GM12872 (cell line): Measurements from ENCODE around the gene TPPP.

Experiments
- TF ChIP-seq, protein P1 (sequence below): IDR thresholded peaks from 3 replicates; pipeline ENCODE4 v1.5.1; 2011; ENCODE audit warnings: low read depth, mild to moderate bottlenecking, low read length, moderate library complexity; ENCODE audit not compliant: insufficient read depth

Gene TPPP

DNA sequence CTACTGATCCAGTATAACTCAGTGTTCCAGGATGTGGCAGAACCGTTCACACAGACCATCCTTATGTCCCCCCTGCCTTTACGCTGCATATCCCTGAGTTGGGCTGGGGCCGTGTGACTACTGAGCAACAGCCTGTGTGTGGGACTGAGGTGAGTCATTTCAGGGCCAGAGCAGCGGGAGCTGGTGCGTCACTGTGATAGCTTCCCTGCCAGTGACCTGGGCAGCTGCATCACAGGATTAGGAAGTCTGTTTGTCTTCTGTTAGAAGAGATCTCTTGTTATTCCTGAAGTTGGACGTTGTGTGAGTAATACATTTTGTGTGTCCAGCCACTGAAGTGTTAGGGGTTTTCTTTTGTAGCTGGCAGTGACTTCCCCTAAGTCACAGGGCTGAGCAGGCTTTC, 35.6 kb downstream of the TPPP start:
- TF ChIP-seq, protein P1, sequence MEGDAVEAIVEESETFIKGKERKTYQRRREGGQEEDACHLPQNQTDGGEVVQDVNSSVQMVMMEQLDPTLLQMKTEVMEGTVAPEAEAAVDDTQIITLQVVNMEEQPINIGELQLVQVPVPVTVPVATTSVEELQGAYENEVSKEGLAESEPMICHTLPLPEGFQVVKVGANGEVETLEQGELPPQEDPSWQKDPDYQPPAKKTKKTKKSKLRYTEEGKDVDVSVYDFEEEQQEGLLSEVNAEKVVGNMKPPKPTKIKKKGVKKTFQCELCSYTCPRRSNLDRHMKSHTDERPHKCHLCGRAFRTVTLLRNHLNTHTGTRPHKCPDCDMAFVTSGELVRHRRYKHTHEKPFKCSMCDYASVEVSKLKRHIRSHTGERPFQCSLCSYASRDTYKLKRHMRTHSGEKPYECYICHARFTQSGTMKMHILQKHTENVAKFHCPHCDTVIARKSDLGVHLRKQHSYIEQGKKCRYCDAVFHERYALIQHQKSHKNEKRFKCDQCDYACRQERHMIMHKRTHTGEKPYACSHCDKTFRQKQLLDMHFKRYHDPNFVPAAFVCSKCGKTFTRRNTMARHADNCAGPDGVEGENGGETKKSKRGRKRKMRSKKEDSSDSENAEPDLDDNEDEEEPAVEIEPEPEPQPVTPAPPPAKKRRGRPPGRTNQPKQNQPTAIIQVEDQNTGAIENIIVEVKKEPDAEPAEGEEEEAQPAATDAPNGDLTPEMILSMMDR, result no peak

- TF ChIP-seq, protein P1, result no peak
Observed at GRCh38 chr5:655406-655805, 37.7 kb downstream of the TPPP start.

DNA sequence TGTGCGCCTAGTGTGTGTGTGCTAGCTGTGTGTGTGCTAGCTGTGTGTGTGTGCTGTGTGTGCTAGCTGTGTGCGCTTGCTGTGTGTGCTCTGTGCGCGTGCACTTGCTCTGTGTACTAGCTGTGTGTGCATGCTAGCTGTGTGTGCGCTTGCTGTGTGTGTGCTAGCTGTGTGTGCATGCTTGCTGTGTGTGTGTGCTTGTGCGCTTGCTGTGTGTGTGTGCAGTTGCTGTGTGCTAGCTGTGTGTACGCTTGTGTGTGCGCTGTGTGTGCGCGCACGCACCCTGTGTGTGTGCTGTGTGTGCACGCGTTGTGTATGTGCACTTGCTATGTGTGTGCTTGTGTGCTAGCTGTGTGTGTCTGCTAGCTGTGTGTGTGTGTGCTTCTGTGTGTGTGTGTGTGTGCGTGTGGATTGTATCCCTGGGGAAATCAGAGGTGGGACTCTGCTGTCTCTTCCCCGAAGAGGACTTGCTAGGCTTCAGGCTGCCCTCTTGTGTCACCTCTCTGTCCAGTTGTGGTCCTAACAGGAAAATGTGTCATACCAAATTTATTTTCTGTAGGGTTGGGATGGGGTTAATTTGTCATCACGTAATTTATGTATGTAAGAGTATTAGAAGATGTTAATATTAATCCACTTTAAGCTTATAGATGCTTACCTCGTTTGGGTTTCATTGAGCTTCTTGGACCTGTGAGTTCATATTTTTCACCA, 38.9 kb downstream of the TPPP start:
- TF ChIP-seq, protein P1, result no peak

DNA sequence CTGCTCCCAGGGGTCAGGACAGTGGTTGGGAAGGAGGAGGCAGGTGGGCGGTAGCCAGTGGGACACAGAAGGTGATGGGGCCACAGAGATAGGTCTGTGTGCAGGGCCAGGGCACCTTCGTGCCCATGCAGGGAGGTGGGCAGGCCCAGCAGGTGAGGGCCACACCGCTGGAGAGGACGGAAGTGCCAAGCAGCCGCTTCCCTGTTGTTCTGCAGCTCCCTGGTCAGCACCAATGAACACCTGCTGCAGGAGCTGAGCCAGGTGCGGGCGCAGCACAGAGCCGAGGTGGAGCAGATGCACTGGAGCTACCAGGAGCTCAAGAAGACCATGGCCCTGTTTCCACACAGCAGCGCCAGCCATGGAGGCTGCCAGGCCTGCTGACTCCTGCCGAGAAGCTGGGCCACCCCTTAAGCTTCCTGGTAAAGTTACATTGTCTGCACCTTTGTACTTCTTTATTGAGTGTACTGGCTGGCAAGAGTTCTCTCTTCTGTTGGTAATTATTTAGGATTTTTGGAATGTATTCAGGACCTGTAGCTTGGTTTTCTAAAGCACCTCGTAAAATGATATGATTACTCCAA, 40.3 kb downstream of the TPPP start:
- TF ChIP-seq, protein P1, result no peak

DNA sequence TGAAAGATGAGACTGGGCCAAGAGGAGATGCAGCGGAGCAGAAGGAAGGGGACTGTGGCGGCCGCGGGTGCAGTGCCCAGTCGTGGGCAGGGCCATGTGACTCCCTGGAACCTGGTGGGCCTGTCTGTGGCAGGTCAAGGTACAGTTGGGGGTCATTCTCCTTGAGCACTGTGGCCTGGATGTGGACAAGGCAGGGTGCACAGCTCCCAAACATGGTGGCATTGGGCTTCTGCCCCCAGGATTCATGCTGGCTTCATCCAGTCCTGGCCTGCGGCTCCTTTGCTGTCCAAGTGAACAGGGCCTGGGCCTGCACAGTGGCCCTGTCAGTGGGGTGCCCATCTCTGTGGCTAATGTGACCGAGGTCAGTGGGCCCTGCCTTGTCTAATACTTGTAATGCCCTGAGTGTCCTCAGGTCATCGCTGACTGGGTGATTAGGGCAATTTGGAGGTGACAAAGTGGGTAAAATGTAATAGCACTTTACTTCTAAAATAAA, 41.1 kb downstream of the TPPP start:
- TF ChIP-seq, protein P1, result no peak

GRCh38 chr5:651296-652022, 41.7 kb downstream of the TPPP start:
- TF ChIP-seq, protein P1, result no peak

- TF ChIP-seq, protein P1, result no peak
Observed at GRCh38 chr5:647727-648126, 45.4 kb downstream of the TPPP start.
